ENCODE data around the gene EPHA6. TPM values are rescaled to one million over a fixed set of nuclear protein-coding genes. Genes with fewer than 3 reads are reported as not detected.

The EPHA6 gene
- total and polyA plus RNA-seq, 12 donors, result 0.21 to 0.88 (median 0.59) TPM; not detected in 3

- Histone ChIP-seq H3K27ac (no peak overlapping the region), H3K4me1 (no peaks in the 10 kb centered on the region), H3K9me3 (peaks cover 0 to 17% (median 0%) of the 10 kb centered on the region in 11 donors), H3K36me3 (no peaks in the 10 kb centered on the region), H3K4me3 (no peak overlapping the region), H3K27me3 (no peaks in the 10 kb centered on the region)
- no peak for DNase-seq
- intact Hi-C loops (cut with DNase I), result no loop called here
- ATAC-seq, result no peak
- 91 to 92% methylated on average over 1 of the region's 1 CpG for WGBS, 2 donors
- TF ChIP-seq, protein P1, sequence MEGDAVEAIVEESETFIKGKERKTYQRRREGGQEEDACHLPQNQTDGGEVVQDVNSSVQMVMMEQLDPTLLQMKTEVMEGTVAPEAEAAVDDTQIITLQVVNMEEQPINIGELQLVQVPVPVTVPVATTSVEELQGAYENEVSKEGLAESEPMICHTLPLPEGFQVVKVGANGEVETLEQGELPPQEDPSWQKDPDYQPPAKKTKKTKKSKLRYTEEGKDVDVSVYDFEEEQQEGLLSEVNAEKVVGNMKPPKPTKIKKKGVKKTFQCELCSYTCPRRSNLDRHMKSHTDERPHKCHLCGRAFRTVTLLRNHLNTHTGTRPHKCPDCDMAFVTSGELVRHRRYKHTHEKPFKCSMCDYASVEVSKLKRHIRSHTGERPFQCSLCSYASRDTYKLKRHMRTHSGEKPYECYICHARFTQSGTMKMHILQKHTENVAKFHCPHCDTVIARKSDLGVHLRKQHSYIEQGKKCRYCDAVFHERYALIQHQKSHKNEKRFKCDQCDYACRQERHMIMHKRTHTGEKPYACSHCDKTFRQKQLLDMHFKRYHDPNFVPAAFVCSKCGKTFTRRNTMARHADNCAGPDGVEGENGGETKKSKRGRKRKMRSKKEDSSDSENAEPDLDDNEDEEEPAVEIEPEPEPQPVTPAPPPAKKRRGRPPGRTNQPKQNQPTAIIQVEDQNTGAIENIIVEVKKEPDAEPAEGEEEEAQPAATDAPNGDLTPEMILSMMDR (IDR thresholded peaks at IDR 0.05), result no peak
These were observed 215.6 kb downstream of the EPHA6 start for GRCh38 chr3:97029972-97030371.

- H3K4me3 ChIP-seq, result no peak overlapping the region
- intact Hi-C loops (cut with DNase I), result no loop called here
These were observed 223.0 kb downstream of the EPHA6 start for GRCh38 chr3:97037294-97037943.

GRCh38 chr3:97043411-97043810, 229.0 kb downstream of the EPHA6 start:
- WGBS, 2 donors, result 58 to 73% methylated on average over 2 of the region's 2 CpGs
- Histone ChIP-seq H3K36me3 (no peaks in the 10 kb centered on the region), H3K4me3 (no peak overlapping the region), H3K27me3 (no peaks in the 10 kb centered on the region), H3K4me1 (no peaks in the 10 kb centered on the region), H3K27ac (no peak overlapping the region), H3K9me3 (no peaks in the 10 kb centered on the region)
- DNase-seq (no peak), ATAC-seq (no peak)
- intact Hi-C loops (cut with DNase I), result no loop called here
- TF ChIP-seq, protein P1 (IDR thresholded peaks at IDR 0.05), result no peak

More at GRCh38 chr3:97037294-97037943, 223.0 kb downstream of the EPHA6 start:
- WGBS, 2 donors, result 77 to 80% methylated on average over 3 of the region's 3 CpGs
- DNase-seq (no peak), ATAC-seq (no peak)
- Histone ChIP-seq H3K4me1 (no peaks in the 10 kb centered on the region), H3K9me3 (peaks cover 0 to 4% (median 0%) of the 10 kb centered on the region in 11 donors), H3K36me3 (no peaks in the 10 kb centered on the region), H3K27me3 (no peaks in the 10 kb centered on the region), H3K27ac (no peak overlapping the region)
- TF ChIP-seq, protein P1 (IDR thresholded peaks at IDR 0.05), result no peak

- DNase-seq (no peak), ATAC-seq (no peak)
- TF ChIP-seq, protein P1 (IDR thresholded peaks at IDR 0.05), result no peak
- H3K27me3 ChIP-seq, result no peaks in the 10 kb centered on the region
- intact Hi-C loops (cut with DNase I), result no loop called here
- no peaks in the 10 kb centered on the region for H3K4me1 ChIP-seq
- no peak overlapping the region for H3K4me3 ChIP-seq
- H3K27ac ChIP-seq, result no peak overlapping the region
- peaks cover 0 to 21% (median 11%) of the 10 kb centered on the region in 11 donors for H3K9me3 ChIP-seq
- WGBS, 2 donors, result 82 to 83% methylated on average over 3 of the region's 3 CpGs
- no peaks in the 10 kb centered on the region for H3K36me3 ChIP-seq
These were observed 243.0 kb downstream of the EPHA6 start for GRCh38 chr3:97057365-97057764.
